ENCODE results near the gene GFM1.
"Not testable (repeated sequence)": the region's sequence is repeated elsewhere in the genome, so short reads cannot be mapped to it uniquely, and the experiment has no call there.

Gene GFM1

GRCh38 chr3:158678687-158679086, 34.4 kb downstream of the GFM1 start:
- no peak for DNase-seq (ENCODE audit: low read depth in 2 of 2)

GRCh38 chr3:158679547-158680000, 35.2 kb downstream of the GFM1 start:
- no peak for DNase-seq (ENCODE audit: low read depth in 2 of 2)

- DNase-seq (ENCODE audit: low read depth in 2 of 2), result no peak
Measured at GRCh38 chr3:158680861-158681260, 36.5 kb downstream of the GFM1 start.

GRCh38 chr3:158683230-158683962, 39.1 kb downstream of the GFM1 start:
- no peak for DNase-seq (ENCODE audit: low read depth in 2 of 2)

- no peak for DNase-seq (ENCODE audit: low read depth in 2 of 2)
Measured at GRCh38 chr3:158685159-158685558, 40.8 kb downstream of the GFM1 start.

- DNase-seq (ENCODE audit: low read depth in 2 of 2), result not testable (repeated sequence)
Measured at GRCh38 chr3:158693866-158694456, 49.6 kb downstream of the GFM1 start.

GRCh38 chr3:158696618-158697017, 52.3 kb downstream of the GFM1 start:
- no peak for DNase-seq (ENCODE audit: low read depth in 2 of 2)

- no peak for DNase-seq (ENCODE audit: low read depth in 2 of 2)
Measured at GRCh38 chr3:158700559-158700958, 56.2 kb downstream of the GFM1 start.

- no peak for DNase-seq (ENCODE audit: low read depth in 2 of 2)
Measured at GRCh38 chr3:158701420-158702065, 57.2 kb downstream of the GFM1 start.

- DNase-seq (ENCODE audit: low read depth in 2 of 2), result no peak
Measured at GRCh38 chr3:158702815-158703481, 58.6 kb downstream of the GFM1 start.

- no peak for DNase-seq (ENCODE audit: low read depth in 2 of 2)
Measured at GRCh38 chr3:158703566-158703965, 59.2 kb downstream of the GFM1 start.

GRCh38 chr3:158709666-158710083, 65.3 kb downstream of the GFM1 start:
- DNase-seq (ENCODE audit: low read depth in 2 of 2), result no peak

GRCh38 chr3:158710601-158711000, 66.3 kb downstream of the GFM1 start:
- no peak for DNase-seq (ENCODE audit: low read depth in 2 of 2)

GRCh38 chr3:158711886-158712285, 67.6 kb downstream of the GFM1 start:
- no peak for DNase-seq (ENCODE audit: low read depth in 2 of 2)

GRCh38 chr3:158712443-158712842, 68.1 kb downstream of the GFM1 start:
- DNase-seq (ENCODE audit: low read depth in 2 of 2), result no peak

- DNase-seq (ENCODE audit: low read depth in 2 of 2), result no peak
Measured at GRCh38 chr3:158713094-158713499, 68.8 kb downstream of the GFM1 start.

- DNase-seq (ENCODE audit: low read depth in 2 of 2), result no peak
Measured at GRCh38 chr3:158717576-158717975, 73.2 kb downstream of the GFM1 start.

GRCh38 chr3:158718490-158719170, 74.3 kb downstream of the GFM1 start:
- no peak for DNase-seq (ENCODE audit: low read depth in 2 of 2)

- no peak for DNase-seq (ENCODE audit: low read depth in 2 of 2)
Measured at GRCh38 chr3:158722108-158722507, 77.8 kb downstream of the GFM1 start.

- no peak for DNase-seq (ENCODE audit: low read depth in 2 of 2)
Measured at GRCh38 chr3:158723991-158724390, 79.7 kb downstream of the GFM1 start.

- no peak for DNase-seq (ENCODE audit: low read depth in 2 of 2)
Measured at GRCh38 chr3:158725348-158726011, 81.2 kb downstream of the GFM1 start.
